Neural progenitor cell (in vitro differentiated cells): ENCODE results near the gene CYYR1.

Source experiments
- EZH2 ChIP-seq: fragments of 200-600 bp; sonication (generic); IDR thresholded peaks from 2 replicates; pipeline ENCODE4 v1.6.1; 2017; ENCODE audit warnings: antibody characterized with exemption, mild to moderate bottlenecking, moderate library complexity
- EZH2phosphoT487 ChIP-seq: fragments of 200-600 bp; sonication (generic); IDR thresholded peaks from 2 replicates; pipeline ENCODE4 v1.6.1; 2017; ENCODE audit warnings: antibody characterized with exemption
- TF ChIP-seq, protein P1 (sequence below): fragments of 200-600 bp; sonication (generic); IDR thresholded peaks from 2 replicates; pipeline ENCODE4 v1.5.1; 2017; ENCODE audit warnings: antibody characterized with exemption, mild to moderate bottlenecking

DNA sequence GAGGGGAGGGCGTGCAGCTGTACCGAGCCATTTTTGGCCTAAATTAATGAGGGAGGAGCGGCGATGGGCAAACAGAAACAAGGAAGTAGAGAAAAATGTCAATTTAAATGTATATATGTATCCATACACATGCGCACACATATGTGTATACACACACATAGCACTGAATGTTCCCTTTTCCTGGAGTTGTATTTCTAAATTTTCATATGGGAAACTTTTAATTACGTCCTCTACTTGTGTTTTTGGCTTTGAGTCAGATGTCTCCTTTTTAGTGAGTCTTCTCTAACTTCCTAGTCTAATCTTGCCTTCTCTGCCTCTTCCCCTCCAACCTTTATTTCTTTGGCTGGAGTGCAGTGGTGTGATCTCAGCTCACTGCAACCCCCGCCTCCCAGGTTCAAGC lies 15.4 kb upstream of the CYYR1 start:
- TF ChIP-seq EZH2: no peak
- TF ChIP-seq, protein P1, sequence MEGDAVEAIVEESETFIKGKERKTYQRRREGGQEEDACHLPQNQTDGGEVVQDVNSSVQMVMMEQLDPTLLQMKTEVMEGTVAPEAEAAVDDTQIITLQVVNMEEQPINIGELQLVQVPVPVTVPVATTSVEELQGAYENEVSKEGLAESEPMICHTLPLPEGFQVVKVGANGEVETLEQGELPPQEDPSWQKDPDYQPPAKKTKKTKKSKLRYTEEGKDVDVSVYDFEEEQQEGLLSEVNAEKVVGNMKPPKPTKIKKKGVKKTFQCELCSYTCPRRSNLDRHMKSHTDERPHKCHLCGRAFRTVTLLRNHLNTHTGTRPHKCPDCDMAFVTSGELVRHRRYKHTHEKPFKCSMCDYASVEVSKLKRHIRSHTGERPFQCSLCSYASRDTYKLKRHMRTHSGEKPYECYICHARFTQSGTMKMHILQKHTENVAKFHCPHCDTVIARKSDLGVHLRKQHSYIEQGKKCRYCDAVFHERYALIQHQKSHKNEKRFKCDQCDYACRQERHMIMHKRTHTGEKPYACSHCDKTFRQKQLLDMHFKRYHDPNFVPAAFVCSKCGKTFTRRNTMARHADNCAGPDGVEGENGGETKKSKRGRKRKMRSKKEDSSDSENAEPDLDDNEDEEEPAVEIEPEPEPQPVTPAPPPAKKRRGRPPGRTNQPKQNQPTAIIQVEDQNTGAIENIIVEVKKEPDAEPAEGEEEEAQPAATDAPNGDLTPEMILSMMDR: no peak
- TF ChIP-seq EZH2phosphoT487: no peak
